ENCODE measurements around the gene B3GNT8. TPM values are rescaled to one million over a fixed set of nuclear protein-coding genes. Genes with fewer than 3 reads are reported as not detected.
"Not testable (repeated sequence)": the region's sequence is repeated elsewhere in the genome, so short reads cannot be mapped to it uniquely, and the experiment has no call there.

B3GNT8 gene
- polyA plus RNA-seq, 4 donors = 2.9 to 6.7 (median 4.6) TPM

- no peak for DNase-seq (ENCODE audit: low read depth in 4 of 4, low spot score in 2 of 4)
Observed at GRCh38 chr19:41437944-41438574, 10.9 kb upstream of the B3GNT8 start.

GRCh38 chr19:41436674-41436951 lies 9.4 kb upstream of the B3GNT8 start:
- DNase-seq (ENCODE audit: low read depth in 4 of 4, low spot score in 2 of 4) = no peak

- no peak for DNase-seq (ENCODE audit: low read depth in 4 of 4, low spot score in 2 of 4)
Observed at GRCh38 chr19:41435936-41436673, 8.9 kb upstream of the B3GNT8 start.

GRCh38 chr19:41435376-41435775 lies 8.2 kb upstream of the B3GNT8 start:
- not testable (repeated sequence) for DNase-seq (ENCODE audit: low read depth in 4 of 4, low spot score in 2 of 4)

- no peak for DNase-seq (ENCODE audit: low read depth in 4 of 4, low spot score in 2 of 4)
Observed at GRCh38 chr19:41434450-41434849, 7.3 kb upstream of the B3GNT8 start.

GRCh38 chr19:41433171-41433570 lies 6.0 kb upstream of the B3GNT8 start:
- DNase-seq (ENCODE audit: low read depth in 4 of 4, low spot score in 2 of 4) = no peak

GRCh38 chr19:41431426-41432386 lies 4.5 kb upstream of the B3GNT8 start:
- DNase-seq (ENCODE audit: low read depth in 4 of 4, low spot score in 2 of 4) = no peak

- DNase-seq (ENCODE audit: low read depth in 4 of 4, low spot score in 2 of 4) = no peak
Observed at GRCh38 chr19:41430922-41431321, 3.7 kb upstream of the B3GNT8 start.

GRCh38 chr19:41428481-41428859 lies 1.3 kb upstream of the B3GNT8 start:
- no peak for DNase-seq (ENCODE audit: low read depth in 4 of 4, low spot score in 2 of 4)

- DNase-seq (ENCODE audit: low read depth in 4 of 4, low spot score in 2 of 4) = no peak
Observed at GRCh38 chr19:41427647-41428480, 690 bp upstream of the B3GNT8 start.

GRCh38 chr19:41426116-41426841 lies 895 bp downstream of the B3GNT8 start:
- DNase-seq (ENCODE audit: low read depth in 4 of 4, low spot score in 2 of 4) = no peak

GRCh38 chr19:41425174-41426115 lies 1.7 kb downstream of the B3GNT8 start:
- no peak for DNase-seq (ENCODE audit: low read depth in 4 of 4, low spot score in 2 of 4)

GRCh38 chr19:41424335-41425173 lies 2.6 kb downstream of the B3GNT8 start:
- no peak for DNase-seq (ENCODE audit: low read depth in 4 of 4, low spot score in 2 of 4)

- no peak for DNase-seq (ENCODE audit: low read depth in 4 of 4, low spot score in 2 of 4)
Observed at GRCh38 chr19:41422955-41423354, 4.2 kb downstream of the B3GNT8 start.

- no peak for DNase-seq (ENCODE audit: low read depth in 4 of 4, low spot score in 2 of 4)
Observed at GRCh38 chr19:41422456-41422855, 4.7 kb downstream of the B3GNT8 start.

GRCh38 chr19:41421973-41422372 lies 5.2 kb downstream of the B3GNT8 start:
- DNase-seq (ENCODE audit: low read depth in 4 of 4, low spot score in 2 of 4) = no peak

- no peak for DNase-seq (ENCODE audit: low read depth in 4 of 4, low spot score in 2 of 4)
Observed at GRCh38 chr19:41421314-41421713, 5.9 kb downstream of the B3GNT8 start.

Data from left renal cortex interstitium (tissue), 4 donors.